ENCODE results near the gene PPM1L.

GRCh38 chr3:160977773-160978172 is 221.7 kb downstream of the PPM1L start:
- TF ChIP-seq, protein P1, sequence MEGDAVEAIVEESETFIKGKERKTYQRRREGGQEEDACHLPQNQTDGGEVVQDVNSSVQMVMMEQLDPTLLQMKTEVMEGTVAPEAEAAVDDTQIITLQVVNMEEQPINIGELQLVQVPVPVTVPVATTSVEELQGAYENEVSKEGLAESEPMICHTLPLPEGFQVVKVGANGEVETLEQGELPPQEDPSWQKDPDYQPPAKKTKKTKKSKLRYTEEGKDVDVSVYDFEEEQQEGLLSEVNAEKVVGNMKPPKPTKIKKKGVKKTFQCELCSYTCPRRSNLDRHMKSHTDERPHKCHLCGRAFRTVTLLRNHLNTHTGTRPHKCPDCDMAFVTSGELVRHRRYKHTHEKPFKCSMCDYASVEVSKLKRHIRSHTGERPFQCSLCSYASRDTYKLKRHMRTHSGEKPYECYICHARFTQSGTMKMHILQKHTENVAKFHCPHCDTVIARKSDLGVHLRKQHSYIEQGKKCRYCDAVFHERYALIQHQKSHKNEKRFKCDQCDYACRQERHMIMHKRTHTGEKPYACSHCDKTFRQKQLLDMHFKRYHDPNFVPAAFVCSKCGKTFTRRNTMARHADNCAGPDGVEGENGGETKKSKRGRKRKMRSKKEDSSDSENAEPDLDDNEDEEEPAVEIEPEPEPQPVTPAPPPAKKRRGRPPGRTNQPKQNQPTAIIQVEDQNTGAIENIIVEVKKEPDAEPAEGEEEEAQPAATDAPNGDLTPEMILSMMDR (IDR thresholded peaks at IDR 0.05), result no peak
- TF ChIP-seq POLR2A (IDR thresholded peaks at IDR 0.05), result no peak

Data from ovary (tissue), 3 donors.